Esophagus squamous epithelium (tissue), 5 donors: ENCODE results near the gene ANKRD37. TPM values are rescaled to one million over a fixed set of nuclear protein-coding genes. Genes with fewer than 3 reads are reported as not detected.

Experiments
- DNase-seq: peaks from one replicate; lab custom pipeline; 2025; lab: John Stamatoyannopoulos, UW
- H3K27ac ChIP-seq, 4 donors: fragments of 200-600 bp; sonication (generic); one replicate each; pipeline ENCODE4 v1.5.1; 2016 to 2019; ENCODE audit warnings: mild to moderate bottlenecking in 1 of 4
- H3K27me3 ChIP-seq, 4 donors: fragments of 200-600 bp; sonication (generic); 1 replicate in 3 of 4; 2 replicates in 1 of 4; pipeline versions ENCODE4 v1.5.1 to v1.6.0; 2017 to 2021; ENCODE audit warnings: antibody characterized with exemption in 1 of 4
- H3K36me3 ChIP-seq, 3 donors: fragments of 200-600 bp; sonication (generic); one replicate each; pipeline ENCODE4 v1.5.1; 2016 to 2019
- H3K4me1 ChIP-seq, 3 donors: fragments of 200-600 bp; sonication (generic); one replicate each; pipeline ENCODE4 v1.5.1; 2017 to 2019
- H3K4me3 ChIP-seq, 4 donors: fragments of 200-600 bp; sonication (generic); 1 replicate in 3 of 4; 2 replicates in 1 of 4; pipeline ENCODE4 v1.5.1; 2016 to 2019; ENCODE audit warnings: mild to moderate bottlenecking in 2 of 4, moderate library complexity in 1 of 4
- H3K9me3 ChIP-seq, 3 donors: fragments of 200-600 bp; sonication (generic); one replicate each; pipeline ENCODE4 v1.5.1; 2016 to 2019
- CTCF ChIP-seq, 6 experiments: fragments of 450-650 bp in 4 of 6; fragments of 200-600 bp in 2 of 6; sonication (generic) in 2 of 6; IDR thresholded peaks; one replicate each; pipeline ENCODE4 v1.5.1; 2016 to 2019; ENCODE audit warnings: antibody characterized with exemption in 6 of 6, mild to moderate bottlenecking in 4 of 6, moderate library complexity in 4 of 6
- POLR2A ChIP-seq, 4 donors: fragments of 450-650 bp; IDR thresholded peaks; one replicate each; pipeline ENCODE4 v1.6.1; 2017; ENCODE audit warnings: antibody characterized with exemption in 4 of 4, mild to moderate bottlenecking in 4 of 4, moderate library complexity in 3 of 4
- WGBS, 2 donors: methylation state at CpG; one replicate each; pipeline ENCODE4 v1.1.5; 2018; 5-methylcytosine and 5-hydroxymethylcytosine counted together
- intact Hi-C: fragments of 100-400 bp; cut with DNase I; formaldehyde crosslinking; loops from one replicate; pipeline ENCODE4 v1.15.0; 2022
- total RNA-seq, 4 donors: library from RNA; depleted of rRNA; stranded (reverse); fragments of >200 nt; gene quantifications; one replicate each; pipeline ENCODE4 v1.1.0, GENCODE V29; 2016
- donor health status: DM: yes; HTN: yes; CAD: no.

Gene ANKRD37
- total RNA-seq, 4 donors from 2014 or later = 4.7 to 40.1 (median 6.4) TPM

GRCh38 chr4:185370268-185370949, 26.2 kb upstream of the ANKRD37 start:
- Histone ChIP-seq H3K27ac (no peak overlapping the region), H3K9me3 (no peaks in the 10 kb centered on the region), H3K27me3 (no peaks in the 10 kb centered on the region), H3K4me1 (no peaks in the 10 kb centered on the region), H3K4me3 (no peak overlapping the region), H3K36me3 (peaks cover 0 to 45% (median 0%) of the 10 kb centered on the region in 3 donors)
- no peak for TF ChIP-seq POLR2A (IDR thresholded peaks at IDR 0.05)
- no peak for TF ChIP-seq CTCF (IDR thresholded peaks at IDR 0.05)
- WGBS, 2 donors = 95 to 97% methylated on average over 11 of the region's 11 CpGs
- no peak for DNase-seq
- intact Hi-C loops = no loop called here

- intact Hi-C loops = no loop called here
- Histone ChIP-seq H3K4me3 (no peak overlapping the region), H3K36me3 (peaks cover 0 to 45% (median 0%) of the 10 kb centered on the region in 3 donors), H3K27ac (no peak overlapping the region), H3K27me3 (no peaks in the 10 kb centered on the region), H3K9me3 (no peaks in the 10 kb centered on the region), H3K4me1 (no peaks in the 10 kb centered on the region)
- WGBS, 2 donors = 92 to 96% methylated on average over 11 of the region's 11 CpGs
- TF ChIP-seq CTCF (IDR thresholded peaks at IDR 0.05) (no peak), POLR2A (IDR thresholded peaks at IDR 0.05) (no peak)
- no peak for DNase-seq
These were observed 24.9 kb upstream of the ANKRD37 start for GRCh38 chr4:185371702-185372101.

- H3K4me1 ChIP-seq = no peaks in the 10 kb centered on the region
- no peak for TF ChIP-seq POLR2A (IDR thresholded peaks at IDR 0.05)
- TF ChIP-seq CTCF (IDR thresholded peaks at IDR 0.05) = no peak
- no peaks in the 10 kb centered on the region for H3K27me3 ChIP-seq
- no peak overlapping the region for H3K27ac ChIP-seq
- H3K36me3 ChIP-seq = peaks cover 0 to 40% (median 0%) of the 10 kb centered on the region in 3 donors
- no peak overlapping the region for H3K4me3 ChIP-seq
- no peak for DNase-seq
- no peaks in the 10 kb centered on the region for H3K9me3 ChIP-seq
- intact Hi-C loops = no loop called here
- 71 to 79% methylated on average over 7 of the region's 7 CpGs for WGBS, 2 donors
These were observed 22.6 kb upstream of the ANKRD37 start for GRCh38 chr4:185374027-185374426.

GRCh38 chr4:185374573-185374972, 22.1 kb upstream of the ANKRD37 start:
- Histone ChIP-seq H3K27ac (no peak overlapping the region), H3K36me3 (peaks cover 0 to 38% (median 0%) of the 10 kb centered on the region in 3 donors), H3K4me1 (no peaks in the 10 kb centered on the region), H3K4me3 (no peak overlapping the region), H3K9me3 (no peaks in the 10 kb centered on the region), H3K27me3 (no peaks in the 10 kb centered on the region)
- WGBS, 2 donors = 73 to 79% methylated on average over 6 of the region's 6 CpGs
- TF ChIP-seq CTCF (IDR thresholded peaks at IDR 0.05) = no peak
- TF ChIP-seq POLR2A (IDR thresholded peaks at IDR 0.05) = no peak
- DNase-seq = no peak
- intact Hi-C loops = no loop called here

GRCh38 chr4:185378264-185378663, 18.4 kb upstream of the ANKRD37 start:
- DNase-seq = no peak
- intact Hi-C loops = no loop called here
- Histone ChIP-seq H3K27me3 (no peaks in the 10 kb centered on the region), H3K36me3 (peaks cover 0 to 1% (median 0%) of the 10 kb centered on the region in 3 donors), H3K27ac (no peak overlapping the region), H3K4me1 (peaks cover 0 to 8% (median 0%) of the 10 kb centered on the region in 3 donors), H3K4me3 (no peak overlapping the region), H3K9me3 (no peaks in the 10 kb centered on the region)
- 78 to 88% methylated on average over 6 of the region's 6 CpGs for WGBS, 2 donors
- no peak for TF ChIP-seq POLR2A (IDR thresholded peaks at IDR 0.05)
- no peak for TF ChIP-seq CTCF (IDR thresholded peaks at IDR 0.05)
